Common myeloid progenitor, CD34-positive (primary cell): ENCODE measurements around the gene MND1.

Experiments used
- CTCF ChIA-PET: fragments of 350-600 bp; sonication (Branson Sonifier 250); formaldehyde crosslinking; loops from one replicate; lab custom pipeline; 2021; ENCODE audit warnings: antibody characterized with exemption; lab: Charles Lee
- POLR2A ChIA-PET: fragments of 350-600 bp; sonication (Branson Sonifier 250); formaldehyde crosslinking; loops from one replicate; lab custom pipeline; 2021; ENCODE audit warnings: antibody characterized with exemption; lab: Charles Lee
- DNase-seq, 3 donors: peaks; one replicate each; pipeline versions ENCODE4 v3.0.0 to v3.0.0-alpha.2; 2013
- H3K27ac ChIP-seq, 2 experiments: 1 replicate in 1 of 2; 2 replicates in 1 of 2; pipeline ENCODE4 v1.7.0; 2013; ENCODE audit warnings: inconsistent platforms in 2 of 2, low read length in 2 of 2, mild to moderate bottlenecking in 2 of 2, low read depth in 1 of 2, moderate library complexity in 1 of 2; ENCODE audit not compliant: severe bottlenecking in 2 of 2, insufficient read depth in 1 of 2, poor library complexity in 1 of 2
- H3K27me3 ChIP-seq, 5 experiments: replicated peaks in 2 of 5; 1 replicate in 3 of 5; 2 replicates in 2 of 5; pipeline versions ENCODE4 v1.6.1 to v1.7.0; 2013; ENCODE audit warnings: low read length in 4 of 5, mild to moderate bottlenecking in 2 of 5, moderate library complexity in 2 of 5, inconsistent platforms in 1 of 5; ENCODE audit not compliant: insufficient read depth in 5 of 5, control insufficient read depth in 4 of 5
- H3K36me3 ChIP-seq, 4 experiments: 1 replicate in 2 of 4; 2 replicates in 2 of 4; pipeline versions ENCODE4 v1.6.1 to v1.7.0; 2013; ENCODE audit warnings: low read length in 3 of 4, control low read depth in 1 of 4, mild to moderate bottlenecking in 1 of 4; ENCODE audit not compliant: control insufficient read depth in 4 of 4, insufficient read depth in 4 of 4
- H3K4me1 ChIP-seq, 4 experiments: 1 replicate in 3 of 4; 2 replicates in 1 of 4; pipeline versions ENCODE4 v1.6.1 to v1.7.1; 2013; ENCODE audit warnings: low read length in 3 of 4, mild to moderate bottlenecking in 3 of 4, control low read depth in 1 of 4, inconsistent platforms in 1 of 4, moderate library complexity in 1 of 4; ENCODE audit not compliant: control insufficient read depth in 4 of 4, insufficient read depth in 4 of 4; ENCODE audit errors: control extremely low read depth in 1 of 4
- H3K4me3 ChIP-seq, 7 experiments: 1 replicate in 4 of 7; 2 replicates in 3 of 7; pipeline versions ENCODE4 v1.5.1 to v1.7.0; 2013; ENCODE audit warnings: mild to moderate bottlenecking in 7 of 7, low read length in 6 of 7, moderate library complexity in 6 of 7, inconsistent platforms in 2 of 7, low read depth in 2 of 7, control low read depth in 1 of 7; ENCODE audit not compliant: insufficient read depth in 4 of 7, control insufficient read depth in 1 of 7; ENCODE audit errors: extremely low read depth in 1 of 7
- H3K9me3 ChIP-seq, 5 experiments: 1 replicate in 4 of 5; 2 replicates in 1 of 5; pipeline versions ENCODE4 v1.6.1 to v1.7.1; 2013; ENCODE audit warnings: low read length in 4 of 5, mild to moderate bottlenecking in 2 of 5, inconsistent platforms in 1 of 5, low read depth in 1 of 5, moderate library complexity in 1 of 5; ENCODE audit not compliant: control insufficient read depth in 4 of 5, insufficient read depth in 2 of 5; ENCODE audit errors: control extremely low read depth in 1 of 5
- WGBS: methylation state at CpG from one replicate; pipeline ENCODE4 v1.1.5; 2013; ENCODE audit not compliant: insufficient coverage; 5-methylcytosine and 5-hydroxymethylcytosine counted together

The MND1 gene

DNA sequence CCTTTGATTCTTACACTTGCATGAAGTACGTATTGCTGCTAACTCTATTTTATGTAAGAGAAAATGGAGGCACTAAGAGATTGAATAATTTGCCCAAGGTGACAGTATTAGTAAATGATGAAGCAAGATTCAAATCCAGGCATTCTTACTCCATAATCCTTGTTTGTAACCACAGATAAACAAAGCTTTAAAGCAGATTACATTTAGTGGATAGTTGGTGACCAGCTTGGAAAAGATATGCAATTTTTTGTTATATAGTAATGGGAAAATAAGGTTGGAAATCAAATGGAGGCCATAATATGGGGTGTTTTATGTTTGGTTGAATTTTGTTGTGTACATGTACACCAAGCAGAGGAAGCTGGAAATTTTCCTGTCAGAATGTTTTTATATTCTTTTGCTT lies 30.8 kb downstream of the MND1 start:
- Histone ChIP-seq H3K4me3 (no peak overlapping the region), H3K9me3 (peaks cover 0 to 17% (median 3%) of the 10 kb centered on the region in 5 experiments), H3K36me3 (peaks cover 0 to 21% (median 14%) of the 10 kb centered on the region in 4 experiments), H3K27ac (no peak overlapping the region), H3K4me1 (no peaks in the 10 kb centered on the region), H3K27me3 (no peaks in the 10 kb centered on the region)
- ChIA-PET CTCF (interaction anchor here (1.5 kb wide), 1 partner anchor 26 kb away, joined by 3 read pairs; no protein-coding TSS in a partner anchor), POLR2A (no interaction called here)
- DNase-seq: no peak
- no CpG with 5 or more reads among the region's 1 CpG for WGBS

GRCh38 chr4:153383131-153383530 lies 38.6 kb downstream of the MND1 start:
- H3K4me1 ChIP-seq: no peaks in the 10 kb centered on the region
- H3K27me3 ChIP-seq: no peaks in the 10 kb centered on the region
- H3K27ac ChIP-seq: no peak overlapping the region
- ChIA-PET CTCF (interaction anchor here (1.2 kb wide), 1 partner anchor 15 kb away, joined by 3 read pairs; no protein-coding TSS in a partner anchor), POLR2A (no interaction called here)
- no peak for DNase-seq
- H3K4me3 ChIP-seq: no peak overlapping the region
- 87% methylated on average over 3 of the region's 4 CpGs for WGBS
- H3K9me3 ChIP-seq: no peaks in the 10 kb centered on the region
- peaks cover 0 to 3% (median 1%) of the 10 kb centered on the region in 4 experiments for H3K36me3 ChIP-seq

- DNase-seq: no peak
- H3K27me3 ChIP-seq: no peaks in the 10 kb centered on the region
- no peak overlapping the region for H3K4me3 ChIP-seq
- peaks cover 0 to 5% (median 3%) of the 10 kb centered on the region in 4 experiments for H3K36me3 ChIP-seq
- WGBS: no CpG with 5 or more reads among the region's 1 CpG
- no peak overlapping the region for H3K27ac ChIP-seq
- no peaks in the 10 kb centered on the region for H3K9me3 ChIP-seq
- no peaks in the 10 kb centered on the region for H3K4me1 ChIP-seq
- ChIA-PET CTCF (interaction anchor here (1.2 kb wide), 1 partner anchor 16 kb away, joined by 3 read pairs; no protein-coding TSS in a partner anchor), POLR2A (no interaction called here)
These were observed 39.7 kb downstream of the MND1 start for GRCh38 chr4:153384160-153384559.

GRCh38 chr4:153385784-153386183 lies 41.3 kb downstream of the MND1 start:
- H3K9me3 ChIP-seq: no peaks in the 10 kb centered on the region
- POLR2A ChIA-PET: interaction anchor here (1.2 kb wide), 1 partner anchor 17 kb away, joined by 4 read pairs; no protein-coding TSS in a partner anchor
- H3K27ac ChIP-seq: no peak overlapping the region
- peaks cover 0 to 5% (median 3%) of the 10 kb centered on the region in 4 experiments for H3K36me3 ChIP-seq
- DNase-seq: no peak
- no peaks in the 10 kb centered on the region for H3K27me3 ChIP-seq
- CTCF ChIA-PET: no interaction called here
- H3K4me1 ChIP-seq: no peaks in the 10 kb centered on the region
- WGBS: 100% methylated on average over 1 of the region's 2 CpGs
- no peak overlapping the region for H3K4me3 ChIP-seq

- 80% methylated on average over 1 of the region's 4 CpGs for WGBS
- Histone ChIP-seq H3K4me3 (no peak overlapping the region), H3K27ac (no peak overlapping the region), H3K4me1 (no peaks in the 10 kb centered on the region), H3K27me3 (no peaks in the 10 kb centered on the region), H3K9me3 (no peaks in the 10 kb centered on the region), H3K36me3 (peaks cover 0 to 5% (median 3%) of the 10 kb centered on the region in 4 experiments)
- POLR2A ChIA-PET: no interaction called here
- DNase-seq: no peak
- CTCF ChIA-PET: interaction anchor here (1.4 kb wide), 1 partner anchor 10 kb away, joined by 3 read pairs; no protein-coding TSS in a partner anchor
These were observed 43.5 kb downstream of the MND1 start for GRCh38 chr4:153387981-153388380.

DNA sequence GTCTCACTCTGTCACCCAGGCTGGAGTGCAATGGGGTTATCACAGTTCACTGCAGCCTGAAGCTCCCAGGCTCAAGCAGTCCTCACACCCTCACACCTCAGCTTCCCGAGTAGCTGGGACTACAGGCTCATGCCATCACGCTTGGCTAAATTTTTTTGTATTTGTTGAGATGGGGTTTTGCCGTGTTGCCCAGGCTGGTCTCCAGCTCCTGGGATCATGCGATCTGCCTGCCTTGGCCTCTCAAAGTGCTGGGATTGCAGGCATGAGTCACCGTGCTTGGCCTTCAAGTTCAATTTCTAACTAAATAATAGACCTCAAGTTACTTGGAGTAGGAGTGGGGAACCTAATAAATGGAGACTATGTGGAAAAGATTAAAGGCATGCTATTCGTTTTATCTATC lies 48.9 kb downstream of the MND1 start:
- ChIA-PET POLR2A (no interaction called here), CTCF (interaction anchor here (1.7 kb wide), 1 partner anchor 181 kb away, joined by 3 read pairs; no protein-coding TSS in a partner anchor)
- H3K36me3 ChIP-seq: peaks cover 0 to 10% (median 1%) of the 10 kb centered on the region in 4 experiments
- no peaks in the 10 kb centered on the region for H3K9me3 ChIP-seq
- no peak overlapping the region for H3K4me3 ChIP-seq
- H3K27me3 ChIP-seq: no peaks in the 10 kb centered on the region
- no peak overlapping the region for H3K27ac ChIP-seq
- DNase-seq: no peak
- no peaks in the 10 kb centered on the region for H3K4me1 ChIP-seq
- WGBS: no CpG with 5 or more reads among the region's 6 CpGs

GRCh38 chr4:153394945-153395344 lies 50.5 kb downstream of the MND1 start:
- CTCF ChIA-PET: no interaction called here
- H3K27ac ChIP-seq: no peak overlapping the region
- no peaks in the 10 kb centered on the region for H3K9me3 ChIP-seq
- H3K27me3 ChIP-seq: no peaks in the 10 kb centered on the region
- H3K4me3 ChIP-seq: no peak overlapping the region
- no CpG with 5 or more reads among the region's 1 CpG for WGBS
- DNase-seq: no peak
- POLR2A ChIA-PET: no interaction called here
- H3K4me1 ChIP-seq: no peaks in the 10 kb centered on the region
- peaks cover 0 to 6% (median 0%) of the 10 kb centered on the region in 4 experiments for H3K36me3 ChIP-seq
